H1 (cell line): ENCODE measurements around the gene UMAD1. TPM values are rescaled to one million over a fixed set of nuclear protein-coding genes. Genes with fewer than 3 reads are reported as not detected.

Source experiments
- CTCF ChIA-PET: fragments of 300-600 bp; sonication (Branson Sonifier 250); formaldehyde crosslinking; loops from one replicate; lab custom pipeline; 2021; ENCODE audit not compliant: partially characterized antibody; lab: Charles Lee
- POLR2A ChIA-PET: fragments of 300-600 bp; sonication (Branson Sonifier 250); formaldehyde crosslinking; loops from one replicate; lab custom pipeline; 2021; ENCODE audit warnings: inconsistent platforms; ENCODE audit not compliant: partially characterized antibody; lab: Charles Lee
- DNase-seq, 2 experiments: peaks; one replicate each; pipeline versions ENCODE4 v3.0.0 to v3.0.0-alpha.2; 2010 to 2022; ENCODE audit warnings: low spot score in 2 of 2, low read depth in 1 of 2, mixed read lengths in 1 of 2
- FAIRE-seq: peaks from 2 replicates; lab custom pipeline; 2011; peaks lifted over from hg19 to GRCh38; lab: Jason Lieb, UNC
- H2AFZ ChIP-seq: 2 replicates; pipeline ENCODE4 v1.8.1; 2012; ENCODE audit warnings: low read length, inconsistent platforms
- H2AK5ac ChIP-seq: 2 replicates; pipeline ENCODE4 v1.6.1; 2013; ENCODE audit warnings: low read depth, low read length
- H2BK120ac ChIP-seq: replicated peaks from 2 replicates; pipeline ENCODE3; 2013; ENCODE audit warnings: low read depth, low read length, inconsistent platforms
- H2BK12ac ChIP-seq: 2 replicates; pipeline ENCODE4 v1.6.1; 2013; ENCODE audit warnings: low read depth, low read length
- H2BK15ac ChIP-seq: 2 replicates; pipeline ENCODE4 v1.6.1; 2013; ENCODE audit warnings: low read length
- H2BK20ac ChIP-seq: 2 replicates; pipeline ENCODE4 v1.6.1; 2013; ENCODE audit warnings: low read length
- H2BK5ac ChIP-seq: 2 replicates; pipeline ENCODE4 v1.6.1; 2013; ENCODE audit warnings: low read depth, low read length
- H3K14ac ChIP-seq: 2 replicates; pipeline ENCODE4 v1.6.1; 2013; ENCODE audit warnings: inconsistent platforms; ENCODE audit not compliant: insufficient read length
- H3K18ac ChIP-seq: 2 replicates; pipeline ENCODE4 v1.6.1; 2013; ENCODE audit warnings: low read length; ENCODE audit errors: extremely low read depth
- H3K23ac ChIP-seq: 2 replicates; pipeline ENCODE4 v1.6.1; 2013; ENCODE audit warnings: inconsistent platforms; ENCODE audit not compliant: insufficient read length
- H3K23me2 ChIP-seq: 2 replicates; pipeline ENCODE4 v1.6.1; 2013; ENCODE audit warnings: low read depth, low read length
- H3K27ac ChIP-seq: 2 replicates; pipeline ENCODE4 v1.6.1; 2011; ENCODE audit warnings: low read depth, low read length, inconsistent platforms
- H3K27me3 ChIP-seq, 4 experiments: replicated peaks in 1 of 4; 1 replicate in 1 of 4; 2 replicates in 3 of 4; pipeline versions ENCODE4 v1.6.1 to v1.8.1; 2011 to 2013; ENCODE audit warnings: low read length in 3 of 4, mild to moderate bottlenecking in 3 of 4, inconsistent platforms in 2 of 4, mixed read lengths in 2 of 4, moderate library complexity in 1 of 4; ENCODE audit not compliant: control insufficient read depth in 3 of 4, insufficient read depth in 3 of 4; ENCODE audit errors: extremely low read depth in 1 of 4
- H3K36me3 ChIP-seq, 4 experiments: 2 replicates each; pipeline versions ENCODE4 v1.6.1 to v1.8.1; 2011 to 2013; ENCODE audit warnings: mild to moderate bottlenecking in 4 of 4, low read length in 3 of 4, moderate library complexity in 2 of 4, control low read depth in 1 of 4, inconsistent platforms in 1 of 4; ENCODE audit not compliant: insufficient read depth in 4 of 4, control insufficient read depth in 2 of 4
- H3K4ac ChIP-seq: replicated peaks from 2 replicates; pipeline ENCODE3; 2013; ENCODE audit warnings: low read length, low read depth, mixed read lengths, inconsistent platforms; ENCODE audit not compliant: insufficient read length
- H3K4me1 ChIP-seq, 4 experiments: replicated peaks in 1 of 4; 1 replicate in 1 of 4; 2 replicates in 3 of 4; pipeline versions ENCODE4 v1.6.1 to v1.8.1; 2011 to 2013; ENCODE audit warnings: low read length in 3 of 4, inconsistent platforms in 2 of 4, mixed read lengths in 1 of 4; ENCODE audit not compliant: insufficient read depth in 4 of 4, control insufficient read depth in 3 of 4
- H3K4me2 ChIP-seq, 2 experiments: 2 replicates each; pipeline versions ENCODE4 v1.6.1 to v1.8.1; 2011 to 2013; ENCODE audit warnings: low read depth in 2 of 2, low read length in 2 of 2, control low read depth in 1 of 2, inconsistent platforms in 1 of 2, mild to moderate bottlenecking in 1 of 2; ENCODE audit not compliant: insufficient read depth in 1 of 2
- H3K4me3 ChIP-seq, 4 experiments: fragments of 200-600, 300-600 bp in 1 of 4; sonication (generic), shearing (Covaris generic), sonication (Bioruptor Twin) in 1 of 4; 2 replicates each; pipeline versions ENCODE4 v1.5.1 to v1.8.1; 2011 to 2016; ENCODE audit warnings: low read length in 4 of 4, low read depth in 3 of 4, control low read depth in 2 of 4, inconsistent platforms in 2 of 4, mild to moderate bottlenecking in 2 of 4, mixed read lengths in 1 of 4, moderate library complexity in 1 of 4; ENCODE audit not compliant: insufficient read depth in 2 of 4; ENCODE audit errors: extremely low read depth in 1 of 4
- H3K56ac ChIP-seq: replicated peaks from 2 replicates; pipeline ENCODE3; 2013; ENCODE audit warnings: low read depth, mild to moderate bottlenecking, mixed read lengths, low read length, inconsistent platforms; ENCODE audit not compliant: insufficient read length
- H3K79me1 ChIP-seq: 2 replicates; pipeline ENCODE4 v1.6.1; 2013; ENCODE audit warnings: low read depth, low read length, control low read depth
- H3K79me2 ChIP-seq, 2 experiments: 2 replicates each; pipeline versions ENCODE4 v1.6.1 to v1.8.1; 2012 to 2013; ENCODE audit warnings: low read length in 2 of 2, mild to moderate bottlenecking in 2 of 2, inconsistent platforms in 1 of 2; ENCODE audit not compliant: insufficient read depth in 2 of 2, control insufficient read depth in 1 of 2
- H3K9ac ChIP-seq, 4 experiments: replicated peaks in 1 of 4; 1 replicate in 1 of 4; 2 replicates in 3 of 4; pipeline versions ENCODE4 v1.6.1 to v1.8.1; 2011 to 2013; ENCODE audit warnings: low read depth in 3 of 4, low read length in 3 of 4, control low read depth in 2 of 4, mild to moderate bottlenecking in 2 of 4, moderate library complexity in 2 of 4, inconsistent platforms in 1 of 4; ENCODE audit errors: extremely low read depth in 1 of 4
- H3K9me3 ChIP-seq, 2 experiments: 2 replicates each; pipeline versions ENCODE4 v1.6.1 to v1.8.1; 2012 to 2013; ENCODE audit warnings: mild to moderate bottlenecking in 2 of 2, moderate library complexity in 2 of 2, control low read depth in 1 of 2, inconsistent platforms in 1 of 2, low read depth in 1 of 2, low read length in 1 of 2, mixed read lengths in 1 of 2; ENCODE audit not compliant: insufficient read depth in 2 of 2
- H4K20me1 ChIP-seq, 2 experiments: replicated peaks in 1 of 2; 2 replicates each; pipeline versions ENCODE3 to v1.8.1; 2011 to 2013; ENCODE audit warnings: inconsistent platforms in 2 of 2, low read length in 2 of 2, mild to moderate bottlenecking in 1 of 2; ENCODE audit not compliant: insufficient read depth in 2 of 2, control insufficient read depth in 1 of 2
- H4K5ac ChIP-seq: 2 replicates; pipeline ENCODE4 v1.6.1; 2013; ENCODE audit warnings: low read length, low read depth, mixed read lengths, inconsistent platforms; ENCODE audit not compliant: insufficient read length
- H4K8ac ChIP-seq: 2 replicates; pipeline ENCODE4 v1.8.0; 2013; ENCODE audit warnings: mild to moderate bottlenecking, moderate library complexity, low read length, inconsistent platforms; ENCODE audit not compliant: insufficient read depth; ENCODE audit errors: extremely low read depth
- H4K91ac ChIP-seq: replicated peaks from 2 replicates; pipeline ENCODE3; 2013; ENCODE audit warnings: low read length, mixed read lengths, inconsistent platforms; ENCODE audit not compliant: insufficient read length
- BACH1 ChIP-seq: IDR thresholded peaks from 2 replicates; pipeline ENCODE4 v1.6.1; 2012; ENCODE audit warnings: low read length, improper control_type of control experiment
- BCL11A ChIP-seq, 2 experiments: IDR thresholded peaks; one replicate each; pipeline ENCODE4 v1.6.1; 2011; ENCODE audit warnings: low read depth in 2 of 2, low read length in 2 of 2, mild to moderate bottlenecking in 2 of 2
- CBX5 ChIP-seq: fragments of 300-800, 300-1000 bp; sonication (generic); IDR thresholded peaks from 2 replicates; pipeline ENCODE4 v1.7.1; 2016; ENCODE audit warnings: antibody characterized with exemption, low read length, low read depth
- FOSL1 ChIP-seq: IDR thresholded peaks from 2 replicates; pipeline ENCODE4 v1.6.1; 2011; ENCODE audit warnings: mild to moderate bottlenecking, low read depth, low read length, moderate library complexity; ENCODE audit not compliant: insufficient read depth
- GTF2F1 ChIP-seq: IDR thresholded peaks from 2 replicates; pipeline ENCODE4 v1.6.1; 2012; ENCODE audit warnings: low read depth, low read length, improper control_type of control experiment, borderline replicate concordance
- NRF1 ChIP-seq: IDR thresholded peaks from 2 replicates; pipeline ENCODE4 v1.6.1; 2011; ENCODE audit warnings: mild to moderate bottlenecking, low read depth, low read length, improper control_type of control experiment
- PHF8 ChIP-seq: fragments of 200-600 bp; sonication (generic); conservative IDR thresholded peaks from 2 replicates; pipeline ENCODE4 v1.7.1; 2012; ENCODE audit warnings: low read depth, mild to moderate bottlenecking, inconsistent platforms, low read length, moderate library complexity
- RBBP5 ChIP-seq: IDR thresholded peaks from 2 replicates; pipeline ENCODE4 v1.7.1; 2012; ENCODE audit warnings: low read depth, mild to moderate bottlenecking, inconsistent platforms, low read length, moderate library complexity, borderline replicate concordance
- RXRA ChIP-seq: IDR thresholded peaks from 2 replicates; pipeline ENCODE4 v1.6.1; 2011; ENCODE audit warnings: low read depth, mild to moderate bottlenecking, low read length, moderate library complexity; ENCODE audit not compliant: insufficient read depth
- YY1 ChIP-seq: IDR thresholded peaks from 2 replicates; pipeline ENCODE4 v1.6.1; 2011; ENCODE audit warnings: low read depth, mild to moderate bottlenecking, low read length
- whole genome bisulfite sequencing, 2 experiments: shearing (Covaris generic) in 1 of 2; methylation state at CpG; one replicate each; pipeline versions ENCODE4 v1.1.6 to v1.1.7; 2013 to 2015; ENCODE audit warnings: low lambda C conversion rate in 2 of 2, mixed read lengths in 2 of 2, inconsistent platforms in 1 of 2, low coverage in 1 of 2, missing lambda C conversion rate in 1 of 2; ENCODE audit not compliant: insufficient replicate concordance in 2 of 2, insufficient coverage in 1 of 2, insufficient read length in 1 of 2; ENCODE audit errors: extremely low coverage in 1 of 2, missing lambda C conversion rate in 1 of 2; 5-methylcytosine and 5-hydroxymethylcytosine counted together
- polyA plus RNA-seq, 7 experiments: library from polyadenylated mRNA; depleted of rRNA in 3 of 7; stranded (reverse) in 5 of 7; unstranded in 2 of 7; fragments of >200 nt in 5 of 7; fragments of 200-250 nt in 2 of 7; gene quantifications; 1 replicate in 5 of 7; 2 replicates in 1 of 7; 4 replicates in 1 of 7; pipeline versions ENCODE4 v1.2.1 to v1.2.3, GENCODE V29; 2011 to 2013; ENCODE audit warnings: missing spikeins in 2 of 7, mixed read lengths in 2 of 7
- total RNA-seq: library from RNA; stranded (reverse); fragmentation: NEBNext Ultra II Directional; extraction: Animal tissue kit (Norgen Biotek cat#: 25700); gene quantifications from 2 replicates; pipeline ENCODE4 v1.2.1, GENCODE V29; 2021
- TF ChIP-seq, protein P1 (sequence below): IDR thresholded peaks from 2 replicates; pipeline ENCODE4 v1.6.1; 2012; ENCODE audit warnings: low read length, inconsistent platforms
- TF ChIP-seq, protein P2 (sequence below): IDR thresholded peaks from 2 replicates; pipeline ENCODE4 v1.6.1; 2011; ENCODE audit warnings: low read depth, mild to moderate bottlenecking, low read length; ENCODE audit not compliant: insufficient read depth

UMAD1 gene
- total and polyA plus RNA-seq, 2 of the 8 experiments (the other 6 are each of a cell fraction or from before 2014, with no cell fraction given), result 10.4 to 12.3 TPM

DNA sequence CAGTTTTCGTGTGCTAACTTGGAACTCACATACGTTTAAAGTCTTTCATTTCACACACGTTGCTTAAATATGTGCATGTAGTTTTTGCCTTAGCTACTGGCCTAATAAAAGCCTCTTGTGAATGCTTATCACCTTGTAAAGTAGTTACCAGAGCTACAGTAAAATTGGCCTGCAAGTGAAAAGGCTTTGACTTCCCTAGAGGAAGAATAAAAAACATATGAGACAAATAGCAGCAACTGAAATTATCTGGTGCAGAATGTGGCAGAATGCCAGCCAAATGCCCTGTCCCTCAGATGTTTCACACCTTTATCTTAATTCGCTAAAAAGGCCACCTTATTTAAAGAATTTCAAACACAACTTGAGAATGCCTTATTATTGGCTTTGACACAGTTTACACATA is 105.9 kb downstream of the UMAD1 start:
- no peak for FAIRE-seq
- TF ChIP-seq, protein P1, sequence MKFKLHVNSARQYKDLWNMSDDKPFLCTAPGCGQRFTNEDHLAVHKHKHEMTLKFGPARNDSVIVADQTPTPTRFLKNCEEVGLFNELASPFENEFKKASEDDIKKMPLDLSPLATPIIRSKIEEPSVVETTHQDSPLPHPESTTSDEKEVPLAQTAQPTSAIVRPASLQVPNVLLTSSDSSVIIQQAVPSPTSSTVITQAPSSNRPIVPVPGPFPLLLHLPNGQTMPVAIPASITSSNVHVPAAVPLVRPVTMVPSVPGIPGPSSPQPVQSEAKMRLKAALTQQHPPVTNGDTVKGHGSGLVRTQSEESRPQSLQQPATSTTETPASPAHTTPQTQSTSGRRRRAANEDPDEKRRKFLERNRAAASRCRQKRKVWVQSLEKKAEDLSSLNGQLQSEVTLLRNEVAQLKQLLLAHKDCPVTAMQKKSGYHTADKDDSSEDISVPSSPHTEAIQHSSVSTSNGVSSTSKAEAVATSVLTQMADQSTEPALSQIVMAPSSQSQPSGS, result no peak
- TF ChIP-seq FOSL1 (no peak), CBX5 (no peak), GTF2F1 (no peak), NRF1 (no peak), PHF8 (no peak), RXRA (no peak), YY1 (no peak), RBBP5 (no peak), BCL11A (IDR thresholded peaks at IDR 0.05; ENCODE audit: low read depth in 2 of 2, low read length in 2 of 2) (no peak), BACH1 (no peak)
- TF ChIP-seq, protein P2, sequence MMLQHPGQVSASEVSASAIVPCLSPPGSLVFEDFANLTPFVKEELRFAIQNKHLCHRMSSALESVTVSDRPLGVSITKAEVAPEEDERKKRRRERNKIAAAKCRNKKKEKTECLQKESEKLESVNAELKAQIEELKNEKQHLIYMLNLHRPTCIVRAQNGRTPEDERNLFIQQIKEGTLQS, result no peak

More for the DNA sequence above, 105.9 kb downstream of the UMAD1 start:
- no peak overlapping the region for H2AK5ac ChIP-seq
- H3K27me3 ChIP-seq, result no peaks in the 10 kb centered on the region
- no peak for DNase-seq
- no peak overlapping the region for H3K4ac ChIP-seq
- H3K79me1 ChIP-seq, result no peaks in the 10 kb centered on the region
- H3K36me3 ChIP-seq, result no peaks in the 10 kb centered on the region
- H2BK20ac ChIP-seq, result no peak overlapping the region
- ChIA-PET POLR2A (interaction anchor here (0.6 kb wide), 1 partner anchor 45 kb away, joined by 3 read pairs; no protein-coding TSS in a partner anchor), CTCF (interaction anchor here (1.2 kb wide), 1 partner anchor 55 kb away, joined by 3 read pairs; no protein-coding TSS in a partner anchor)
- H3K4me2 ChIP-seq, result no peak overlapping the region
- no peak overlapping the region for H2AFZ ChIP-seq
- no peaks in the 10 kb centered on the region for H3K9me3 ChIP-seq
- peaks cover 0 to 4% (median 0%) of the 10 kb centered on the region in 4 experiments; a peak in 1 of 7 replicates for H3K4me1 ChIP-seq
- H4K20me1 ChIP-seq, result no peaks in the 10 kb centered on the region
- H3K9ac ChIP-seq, result no peak overlapping the region
- H3K27ac ChIP-seq, result no peak overlapping the region
- no peak overlapping the region for H3K56ac ChIP-seq
- H2BK5ac ChIP-seq, result no peak overlapping the region
- no peak overlapping the region for H3K18ac ChIP-seq
- no peak overlapping the region for H4K8ac ChIP-seq
- H2BK15ac ChIP-seq, result no peak overlapping the region
- no peak overlapping the region for H3K23ac ChIP-seq
- no peak overlapping the region for H3K14ac ChIP-seq
- no peak overlapping the region for H3K4me3 ChIP-seq
- no peaks in the 10 kb centered on the region for H3K79me2 ChIP-seq
- H3K23me2 ChIP-seq, result no peaks in the 10 kb centered on the region
- no peak overlapping the region for H2BK120ac ChIP-seq
- 79% methylated on average over 4 of the region's 4 CpGs; no CpG with 5 or more reads in 1 of the 2 experiments for whole genome bisulfite sequencing, 2 experiments
- H2BK12ac ChIP-seq, result no peak overlapping the region
- no peak overlapping the region for H4K91ac ChIP-seq
- no peak overlapping the region for H4K5ac ChIP-seq
